SK-N-SH (cell line): Measurements from ENCODE around the gene PRKN. TPM values are rescaled to one million over a fixed set of nuclear protein-coding genes. Genes with fewer than 3 reads are reported as not detected.

Experiments used
- CTCF ChIA-PET: fragments of 300-600, 350-600 bp; formaldehyde crosslinking; extraction: SDS; loops from one replicate; lab custom pipeline; 2021; lab: Yijun Ruan, JAX
- POLR2A ChIA-PET: fragments of 350-600 bp; sonication (Branson Sonifier 250); formaldehyde crosslinking; extraction: SDS; loops from one replicate; lab custom pipeline; 2020; ENCODE audit warnings: antibody characterized with exemption, inconsistent platforms; lab: Yijun Ruan, JAX
- DNase-seq: peaks from one replicate; pipeline ENCODE4 v3.0.0; 2012
- H2AFZ ChIP-seq: fragments of 200-600 bp; sonication (generic); 2 replicates; pipeline ENCODE4 v1.8.1; 2016; ENCODE audit warnings: antibody characterized with exemption, mild to moderate bottlenecking, low read depth
- H3F3A ChIP-seq: fragments of 200-600 bp; sonication (generic); replicated peaks from 2 replicates; pipeline ENCODE3; 2016; ENCODE audit warnings: antibody characterized with exemption, mild to moderate bottlenecking; ENCODE audit not compliant: insufficient read depth
- H3K27ac ChIP-seq, 2 experiments: fragments of 200-500 bp in 1 of 2; fragments of 200-600 bp in 1 of 2; sonication (Bioruptor generic) in 1 of 2; sonication (generic), shearing (Covaris generic) in 1 of 2; 2 replicates each; pipeline versions ENCODE4 v1.5.1 to v1.6.1; 2014 to 2016; ENCODE audit warnings: low read depth in 2 of 2, inconsistent platforms in 1 of 2, low read length in 1 of 2, mild to moderate bottlenecking in 1 of 2, mixed read lengths in 1 of 2
- H3K27me3 ChIP-seq: fragments of 200-600 bp; sonication (generic), shearing (Covaris generic); 2 replicates; pipeline ENCODE4 v1.6.1; 2016; ENCODE audit warnings: mixed run types; ENCODE audit not compliant: insufficient read depth
- H3K36me3 ChIP-seq, 2 experiments: fragments of 200-500 bp in 1 of 2; fragments of 200-600 bp in 1 of 2; sonication (Bioruptor generic) in 1 of 2; sonication (generic) in 1 of 2; replicated peaks in 1 of 2; 2 replicates each; pipeline versions ENCODE3 to v1.5.1; 2014 to 2016; ENCODE audit warnings: low read length in 1 of 2, mild to moderate bottlenecking in 1 of 2; ENCODE audit not compliant: insufficient read depth in 2 of 2, control insufficient read depth in 1 of 2
- H3K4me1 ChIP-seq, 2 experiments: fragments of 200-500 bp in 1 of 2; fragments of 200-600 bp in 1 of 2; sonication (Bioruptor generic) in 1 of 2; sonication (generic), shearing (Covaris generic) in 1 of 2; 2 replicates each; pipeline versions ENCODE4 v1.5.1 to v1.6.1; 2014 to 2016; ENCODE audit warnings: low read depth in 1 of 2, low read length in 1 of 2, mixed run types in 1 of 2; ENCODE audit not compliant: insufficient read depth in 2 of 2, control insufficient read depth in 1 of 2
- H3K4me2 ChIP-seq: fragments of 200-600 bp; sonication (generic), shearing (Covaris generic); 2 replicates; pipeline ENCODE4 v1.6.1; 2017; ENCODE audit warnings: mixed run types
- H3K4me3 ChIP-seq, 2 experiments: fragments of 200-500 bp in 1 of 2; fragments of 200-600 bp in 1 of 2; sonication (Bioruptor generic) in 1 of 2; sonication (generic), shearing (Covaris generic) in 1 of 2; 2 replicates each; pipeline versions ENCODE4 v1.5.1 to v1.8.1; 2014 to 2016; ENCODE audit warnings: low read depth in 2 of 2, inconsistent platforms in 1 of 2, low read length in 1 of 2, mild to moderate bottlenecking in 1 of 2, mixed read lengths in 1 of 2, moderate library complexity in 1 of 2
- H3K79me2 ChIP-seq: fragments of 200-600 bp; sonication (generic); 2 replicates; pipeline ENCODE4 v1.8.1; 2017; ENCODE audit warnings: mild to moderate bottlenecking; ENCODE audit not compliant: insufficient read depth
- H3K9ac ChIP-seq: fragments of 200-600 bp; sonication (generic); 2 replicates; pipeline ENCODE4 v1.6.1; 2017; ENCODE audit warnings: mixed run types
- H3K9me2 ChIP-seq: fragments of 200-600 bp; sonication (generic); 2 replicates; pipeline ENCODE4 v1.6.1; 2017; ENCODE audit warnings: mixed run types
- H3K9me3 ChIP-seq: fragments of 200-600 bp; sonication (generic); 2 replicates; pipeline ENCODE4 v1.6.1; 2017; ENCODE audit warnings: mixed run types, mild to moderate bottlenecking, moderate library complexity
- H4K20me1 ChIP-seq: fragments of 200-600 bp; sonication (generic); 2 replicates; pipeline ENCODE4 v1.6.1; 2017; ENCODE audit warnings: mild to moderate bottlenecking, mixed run types; ENCODE audit not compliant: insufficient read depth
- ELF1 ChIP-seq: IDR thresholded peaks from 2 replicates; pipeline ENCODE4 v1.4.0; 2012
- EZH2phosphoT487 ChIP-seq: fragments of 200-600 bp; sonication (generic); IDR thresholded peaks from 2 replicates; pipeline ENCODE4 v1.6.1; 2017; ENCODE audit warnings: low read depth, mixed run types, mild to moderate bottlenecking, antibody characterized with exemption, moderate library complexity, borderline replicate concordance
- FOSL2 ChIP-seq: IDR thresholded peaks from 2 replicates; pipeline ENCODE4 v1.4.0; 2012; ENCODE audit warnings: low read depth, mild to moderate bottlenecking, moderate library complexity, borderline replicate concordance
- FOXM1 ChIP-seq: IDR thresholded peaks from 2 replicates; pipeline ENCODE4 v1.4.0; 2012; ENCODE audit warnings: low read depth, mild to moderate bottlenecking
- GATA2 ChIP-seq: sonication (generic); formaldehyde crosslinking; IDR thresholded peaks from 2 replicates; pipeline ENCODE4 v1.5.0; 2020; ENCODE audit warnings: mild to moderate bottlenecking, missing genetic modification reagents
- MEF2A ChIP-seq: IDR thresholded peaks from 2 replicates; pipeline ENCODE4 v1.4.0; 2012; ENCODE audit warnings: low read depth, borderline replicate concordance
- MXI1 ChIP-seq: IDR thresholded peaks from 2 replicates; pipeline ENCODE4 v1.6.1; 2012; ENCODE audit warnings: mild to moderate bottlenecking, low read depth, low read length, improper control_type of control experiment
- NFIC ChIP-seq: IDR thresholded peaks from 2 replicates; pipeline ENCODE4 v1.4.0; 2012; ENCODE audit warnings: borderline replicate concordance
- POLR2AphosphoS5 ChIP-seq: IDR thresholded peaks from 2 replicates; pipeline ENCODE4 v1.6.1; 2012; ENCODE audit warnings: low read depth, low read length
- REST ChIP-seq: IDR thresholded peaks from 2 replicates; pipeline ENCODE4 v1.6.1; 2012; ENCODE audit warnings: mild to moderate bottlenecking, low read depth, low read length, moderate library complexity
- SMC3 ChIP-seq: IDR thresholded peaks from 2 replicates; pipeline ENCODE4 v1.6.1; 2012; ENCODE audit warnings: low read depth, low read length, improper control_type of control experiment
- TAF1 ChIP-seq: IDR thresholded peaks from 2 replicates; pipeline ENCODE4 v1.6.1; 2012; ENCODE audit warnings: low read depth, mild to moderate bottlenecking, low read length, moderate library complexity, borderline replicate concordance
- TEAD4 ChIP-seq: IDR thresholded peaks from 2 replicates; pipeline ENCODE4 v1.4.0; 2012; ENCODE audit warnings: mild to moderate bottlenecking, borderline replicate concordance; ENCODE audit not compliant: insufficient read depth
- YY1 ChIP-seq: IDR thresholded peaks from 2 replicates; pipeline ENCODE4 v1.4.0; 2012; ENCODE audit warnings: low read depth, mild to moderate bottlenecking
- WGBS: methylation state at CpG from one replicate; pipeline ENCODE4 v1.1.6; 2017; ENCODE audit warnings: low lambda C conversion rate; 5-methylcytosine and 5-hydroxymethylcytosine counted together
- polyA plus RNA-seq, 3 experiments: library from polyadenylated mRNA; depleted of rRNA; stranded (reverse); fragments of >200 nt; gene quantifications; 2 replicates each; pipeline ENCODE4 v1.2.3, GENCODE V29; 2012
- TF ChIP-seq, protein P1 (sequence below): fragments of 150-350 bp; IDR thresholded peaks from 2 replicates; pipeline ENCODE4 v1.6.1; 2017; ENCODE audit warnings: antibody characterized with exemption, low read length, low read depth, borderline replicate concordance
- TF ChIP-seq, protein P2 (sequence below): IDR thresholded peaks from 2 replicates; pipeline ENCODE4; 2012
- TF ChIP-seq, protein P3 (sequence below): IDR thresholded peaks from 2 replicates; pipeline ENCODE4 v1.4.0; 2012; ENCODE audit warnings: low read depth
- TF ChIP-seq, protein P4 (sequence below): IDR thresholded peaks from 2 replicates; pipeline ENCODE4 v1.4.0; 2012; ENCODE audit warnings: low read depth, borderline replicate concordance

Gene PRKN
- polyA plus RNA-seq, 1 of the 3 experiments (the other 2 are of a cell fraction): 0.76 TPM

- Histone ChIP-seq H3K79me2 (no peaks in the 10 kb centered on the region), H2AFZ (no peak overlapping the region), H3K9me2 (no peaks in the 10 kb centered on the region), H3K4me2 (no peak overlapping the region), H3K9me3 (no peaks in the 10 kb centered on the region), H3K9ac (no peak overlapping the region), H3F3A (no peaks in the 10 kb centered on the region), H3K4me3 (no peak overlapping the region), H3K36me3 (no peaks in the 10 kb centered on the region), H3K27me3 (no peaks in the 10 kb centered on the region), H3K4me1 (no peaks in the 10 kb centered on the region; a peak in 1 of 4 replicates), H4K20me1 (no peaks in the 10 kb centered on the region), H3K27ac (no peak overlapping the region)
- TF ChIP-seq MXI1 (no peak), GATA2 (CRISPR knock-in tag) (no peak), REST (no peak), FOSL2 (no peak), EZH2phosphoT487 (no peak), YY1 (no peak), POLR2AphosphoS5 (no peak), TEAD4 (no peak), MEF2A (no peak), ELF1 (no peak), SMC3 (no peak), NFIC (no peak), FOXM1 (no peak), TAF1 (no peak)
- TF ChIP-seq, protein P1, sequence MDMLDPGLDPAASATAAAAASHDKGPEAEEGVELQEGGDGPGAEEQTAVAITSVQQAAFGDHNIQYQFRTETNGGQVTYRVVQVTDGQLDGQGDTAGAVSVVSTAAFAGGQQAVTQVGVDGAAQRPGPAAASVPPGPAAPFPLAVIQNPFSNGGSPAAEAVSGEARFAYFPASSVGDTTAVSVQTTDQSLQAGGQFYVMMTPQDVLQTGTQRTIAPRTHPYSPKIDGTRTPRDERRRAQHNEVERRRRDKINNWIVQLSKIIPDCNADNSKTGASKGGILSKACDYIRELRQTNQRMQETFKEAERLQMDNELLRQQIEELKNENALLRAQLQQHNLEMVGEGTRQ: no peak
- TF ChIP-seq, protein P2, sequence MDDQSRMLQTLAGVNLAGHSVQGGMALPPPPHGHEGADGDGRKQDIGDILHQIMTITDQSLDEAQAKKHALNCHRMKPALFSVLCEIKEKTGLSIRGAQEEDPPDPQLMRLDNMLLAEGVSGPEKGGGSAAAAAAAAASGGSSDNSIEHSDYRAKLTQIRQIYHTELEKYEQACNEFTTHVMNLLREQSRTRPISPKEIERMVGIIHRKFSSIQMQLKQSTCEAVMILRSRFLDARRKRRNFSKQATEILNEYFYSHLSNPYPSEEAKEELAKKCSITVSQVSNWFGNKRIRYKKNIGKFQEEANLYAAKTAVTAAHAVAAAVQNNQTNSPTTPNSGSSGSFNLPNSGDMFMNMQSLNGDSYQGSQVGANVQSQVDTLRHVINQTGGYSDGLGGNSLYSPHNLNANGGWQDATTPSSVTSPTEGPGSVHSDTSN: no peak
- TF ChIP-seq, protein P3, sequence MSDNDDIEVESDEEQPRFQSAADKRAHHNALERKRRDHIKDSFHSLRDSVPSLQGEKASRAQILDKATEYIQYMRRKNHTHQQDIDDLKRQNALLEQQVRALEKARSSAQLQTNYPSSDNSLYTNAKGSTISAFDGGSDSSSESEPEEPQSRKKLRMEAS: no peak
- TF ChIP-seq, protein P4, sequence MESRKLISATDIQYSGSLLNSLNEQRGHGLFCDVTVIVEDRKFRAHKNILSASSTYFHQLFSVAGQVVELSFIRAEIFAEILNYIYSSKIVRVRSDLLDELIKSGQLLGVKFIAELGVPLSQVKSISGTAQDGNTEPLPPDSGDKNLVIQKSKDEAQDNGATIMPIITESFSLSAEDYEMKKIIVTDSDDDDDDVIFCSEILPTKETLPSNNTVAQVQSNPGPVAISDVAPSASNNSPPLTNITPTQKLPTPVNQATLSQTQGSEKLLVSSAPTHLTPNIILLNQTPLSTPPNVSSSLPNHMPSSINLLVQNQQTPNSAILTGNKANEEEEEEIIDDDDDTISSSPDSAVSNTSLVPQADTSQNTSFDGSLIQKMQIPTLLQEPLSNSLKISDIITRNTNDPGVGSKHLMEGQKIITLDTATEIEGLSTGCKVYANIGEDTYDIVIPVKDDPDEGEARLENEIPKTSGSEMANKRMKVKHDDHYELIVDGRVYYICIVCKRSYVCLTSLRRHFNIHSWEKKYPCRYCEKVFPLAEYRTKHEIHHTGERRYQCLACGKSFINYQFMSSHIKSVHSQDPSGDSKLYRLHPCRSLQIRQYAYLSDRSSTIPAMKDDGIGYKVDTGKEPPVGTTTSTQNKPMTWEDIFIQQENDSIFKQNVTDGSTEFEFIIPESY: no peak
- POLR2A ChIA-PET: no interaction called here
- 63% methylated on average over 4 of the region's 4 CpGs for WGBS
- DNase-seq: no peak
- CTCF ChIA-PET: no interaction called here
Observed at GRCh38 chr6:162364488-162364887, 363.1 kb downstream of the PRKN start.
